ENCODE measurements around the gene OR4A15. TPM values are rescaled to one million over a fixed set of nuclear protein-coding genes. Genes with fewer than 3 reads are reported as not detected.

Gene OR4A15
- not detected for total RNA-seq
- polyA plus RNA-seq: not detected
- total RNA-seq: not detected

DNA sequence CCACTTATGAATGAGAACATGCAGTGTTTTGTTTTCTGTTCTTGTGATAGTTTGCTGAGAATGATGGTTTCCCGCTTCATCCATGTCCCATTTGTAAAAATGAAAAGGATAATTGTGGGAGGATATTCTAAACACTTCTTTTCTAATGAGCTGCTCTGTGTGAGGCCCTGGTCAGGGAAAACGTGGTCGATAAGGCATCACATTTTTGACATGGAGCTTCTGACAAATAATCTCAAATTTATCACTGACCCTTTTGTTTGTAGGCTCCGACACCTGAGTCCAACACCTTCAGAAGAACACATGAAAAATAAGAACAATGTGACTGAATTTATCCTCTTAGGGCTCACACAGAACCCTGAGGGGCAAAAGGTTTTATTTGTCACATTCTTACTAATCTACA, at the start of gene OR4A15:
Gene OR4A15 (plus strand): TSS at position 301 of the 400 bp plus-strand sequence. CDS start 0 bp downstream, at position 301.
- ChIA-PET CTCF (no interaction called here), POLR2A (no interaction called here)
- no peaks in the 10 kb centered on the region for H3K27me3 ChIP-seq (ENCODE audit: control insufficient read depth in 2 of 2, insufficient read depth in 2 of 2, low read length in 2 of 2)
- H3K27me3 Mint-ChIP-seq: no peaks in the 10 kb centered on the region
- H3K4me3 ChIP-seq (ENCODE audit: low read length): no peak within 1 kb of the TSS
- H3K4me3 Mint-ChIP-seq: no peak within 1 kb of the TSS
- no peaks in the 10 kb centered on the region for H3K36me3 Mint-ChIP-seq
- intact Hi-C loops (cut with micrococcal nuclease): no loop called here
- H3K9me3 ChIP-seq (ENCODE audit: control insufficient read depth in 2 of 3, low read length in 3 of 3): no peaks in the 10 kb centered on the region
- H3K9me3 Mint-ChIP-seq: peaks cover 6 to 44% (median 17%) of the 10 kb centered on the region in 11 donors
- H3K27ac ChIP-seq (ENCODE audit: low read depth, low read length): no peak within 1 kb of the TSS
- peaks cover 0 to 1% (median 0%) of the 10 kb centered on the region in 7 donors for H3K4me1 Mint-ChIP-seq
- no peaks in the 10 kb centered on the region for H3K4me1 ChIP-seq (ENCODE audit: control insufficient read depth in 2 of 2, insufficient read depth in 2 of 2, low read length in 2 of 2)
- DNase-seq (no peak), ATAC-seq (no peak)
- H3K36me3 ChIP-seq (ENCODE audit: control insufficient read depth in 2 of 3, insufficient read depth in 3 of 3, low read length in 3 of 3): no peaks in the 10 kb centered on the region
- H3K27ac Mint-ChIP-seq: no peak within 1 kb of the TSS

DNA sequence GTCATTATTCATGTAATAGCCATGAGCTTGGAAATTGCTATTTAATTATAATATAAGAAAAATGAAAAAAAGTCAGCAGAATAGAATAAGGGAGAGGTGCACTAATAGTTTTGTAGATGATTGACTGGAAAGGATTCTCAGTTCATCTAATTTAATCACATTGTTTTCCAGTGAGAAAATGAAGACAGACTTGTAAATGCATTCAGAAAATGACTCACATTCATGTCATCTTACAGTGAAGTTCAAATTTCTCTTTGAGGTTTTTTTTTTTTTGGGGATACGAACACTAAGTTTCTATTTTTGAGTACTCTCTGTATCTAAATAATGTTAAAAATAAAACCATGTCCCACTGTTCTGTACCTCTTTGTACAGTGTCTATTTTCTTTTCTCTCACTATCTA, 43.3 kb upstream of the OR4A15 start:
- POLR2A ChIA-PET: no interaction called here
- Mint-ChIP-seq H3K27ac (no peak overlapping the region), H3K36me3 (no peaks in the 10 kb centered on the region), H3K4me1 (no peaks in the 10 kb centered on the region), H3K4me3 (no peak overlapping the region), H3K27me3 (no peaks in the 10 kb centered on the region), H3K9me3 (peaks cover 0 to 37% (median 13%) of the 10 kb centered on the region in 11 donors)
- Histone ChIP-seq H3K27ac (ENCODE audit: low read depth, low read length) (no peak overlapping the region), H3K4me3 (ENCODE audit: low read length) (no peak overlapping the region), H3K9me3 (ENCODE audit: control insufficient read depth in 2 of 3, low read length in 3 of 3) (no peaks in the 10 kb centered on the region), H3K4me1 (ENCODE audit: control insufficient read depth in 2 of 2, insufficient read depth in 2 of 2, low read length in 2 of 2) (no peaks in the 10 kb centered on the region), H3K36me3 (ENCODE audit: control insufficient read depth in 2 of 3, insufficient read depth in 3 of 3, low read length in 3 of 3) (no peaks in the 10 kb centered on the region), H3K27me3 (ENCODE audit: control insufficient read depth in 2 of 2, insufficient read depth in 2 of 2, low read length in 2 of 2) (no peaks in the 10 kb centered on the region)
- DNase-seq (no peak), ATAC-seq (no peak)
- intact Hi-C loops (cut with micrococcal nuclease): no loop called here
- CTCF ChIA-PET: no interaction called here

DNA sequence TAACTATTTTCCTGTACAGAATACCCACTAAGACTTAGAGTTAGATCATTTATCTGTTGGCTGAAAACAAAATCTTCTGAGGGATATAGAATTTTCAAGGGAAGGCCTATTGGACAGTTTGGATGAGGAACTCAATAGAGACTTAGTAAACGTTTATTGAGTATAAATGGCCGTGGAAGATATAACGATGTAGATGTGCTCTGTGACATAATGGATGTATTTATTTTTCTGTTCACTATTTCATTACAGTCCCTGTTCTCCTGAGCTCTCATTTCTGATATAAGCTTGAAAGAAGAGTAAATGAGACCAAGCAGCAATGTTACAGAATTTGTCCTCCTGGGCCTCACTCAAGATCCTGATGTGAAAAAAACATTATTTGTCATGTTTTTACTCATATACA, 24.9 kb upstream of the OR4A15 start, which contains the start of gene OR4A16:
Gene OR4A16 (plus strand): TSS at position 301 of the 400 bp plus-strand sequence. CDS start 0 bp downstream, at position 301.
- intact Hi-C loops (cut with micrococcal nuclease): no loop called here
- Histone ChIP-seq H3K4me1 (ENCODE audit: control insufficient read depth in 2 of 2, insufficient read depth in 2 of 2, low read length in 2 of 2) (no peaks in the 10 kb centered on the region), H3K27me3 (ENCODE audit: control insufficient read depth in 2 of 2, insufficient read depth in 2 of 2, low read length in 2 of 2) (no peaks in the 10 kb centered on the region), H3K36me3 (ENCODE audit: control insufficient read depth in 2 of 3, insufficient read depth in 3 of 3, low read length in 3 of 3) (no peaks in the 10 kb centered on the region), H3K9me3 (ENCODE audit: control insufficient read depth in 2 of 3, low read length in 3 of 3) (peaks cover 0 to under 1% (median 0%) of the 10 kb centered on the region in 3 experiments), H3K4me3 (ENCODE audit: low read length) (no peak within 1 kb of the TSS), H3K27ac (ENCODE audit: low read depth, low read length) (no peak within 1 kb of the TSS)
- no peak for ATAC-seq
- Mint-ChIP-seq H3K4me1 (no peaks in the 10 kb centered on the region), H3K4me3 (no peak within 1 kb of the TSS), H3K27me3 (no peaks in the 10 kb centered on the region), H3K9me3 (peaks cover 5 to 32% (median 17%) of the 10 kb centered on the region in 11 donors), H3K36me3 (no peaks in the 10 kb centered on the region), H3K27ac (no peak within 1 kb of the TSS)
- ChIA-PET CTCF (no interaction called here), POLR2A (no interaction called here)
- DNase-seq: no peak

DNA sequence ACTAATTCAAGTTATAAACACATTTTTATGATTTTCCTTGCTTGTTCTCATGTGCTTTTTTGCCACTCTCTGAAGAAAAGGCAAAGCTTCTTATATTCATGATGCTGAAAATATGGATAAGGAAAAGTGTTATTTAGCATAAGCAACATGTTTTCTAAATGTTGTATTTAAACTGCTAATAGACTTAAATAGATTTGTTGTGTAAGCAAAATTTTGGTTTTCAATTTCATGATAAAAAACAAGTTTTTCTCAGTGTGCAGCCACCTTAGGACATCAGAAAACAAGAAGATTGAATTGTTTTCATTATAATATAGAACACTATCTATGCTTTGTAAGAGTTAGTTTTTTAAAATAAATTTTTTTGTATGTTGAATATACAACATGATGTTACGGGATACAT, 22.5 kb upstream of the OR4A15 start:
- no peak for ATAC-seq
- no peaks in the 10 kb centered on the region for H3K27me3 Mint-ChIP-seq
- Histone ChIP-seq H3K9me3 (ENCODE audit: control insufficient read depth in 2 of 3, low read length in 3 of 3) (peaks cover 0 to 4% (median 0%) of the 10 kb centered on the region in 3 experiments), H3K27me3 (ENCODE audit: control insufficient read depth in 2 of 2, insufficient read depth in 2 of 2, low read length in 2 of 2) (no peaks in the 10 kb centered on the region), H3K4me1 (ENCODE audit: control insufficient read depth in 2 of 2, insufficient read depth in 2 of 2, low read length in 2 of 2) (no peaks in the 10 kb centered on the region), H3K27ac (ENCODE audit: low read depth, low read length) (no peak overlapping the region), H3K36me3 (ENCODE audit: control insufficient read depth in 2 of 3, insufficient read depth in 3 of 3, low read length in 3 of 3) (no peaks in the 10 kb centered on the region), H3K4me3 (ENCODE audit: low read length) (no peak overlapping the region)
- H3K4me3 Mint-ChIP-seq: no peak overlapping the region
- no peak overlapping the region for H3K27ac Mint-ChIP-seq
- intact Hi-C loops (cut with micrococcal nuclease): no loop called here
- peaks cover 3 to 40% (median 21%) of the 10 kb centered on the region in 11 donors for H3K9me3 Mint-ChIP-seq
- no peak for DNase-seq
- no peaks in the 10 kb centered on the region for H3K36me3 Mint-ChIP-seq
- H3K4me1 Mint-ChIP-seq: no peaks in the 10 kb centered on the region
- POLR2A ChIA-PET: no interaction called here
- CTCF ChIA-PET: no interaction called here

DNA sequence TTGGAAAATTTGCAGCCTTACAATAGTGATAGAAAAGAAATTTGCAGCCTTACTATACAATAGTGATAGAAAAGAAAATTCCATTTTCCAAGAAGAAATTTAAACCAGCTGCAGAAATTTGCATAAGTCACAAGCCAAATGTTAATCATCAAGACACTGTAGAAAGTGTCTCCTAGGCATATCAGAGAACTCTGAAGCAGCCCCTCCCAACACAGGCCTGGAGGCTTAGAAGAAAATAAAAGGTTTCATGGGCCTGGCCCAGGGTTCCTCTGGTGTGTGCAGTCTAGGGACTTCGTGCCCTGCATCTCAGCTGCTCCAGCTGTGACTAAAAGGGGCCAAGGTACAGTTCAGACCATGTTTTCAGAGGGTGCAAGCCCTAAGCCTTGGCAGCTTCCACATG, 18.7 kb upstream of the OR4A15 start:
- Histone ChIP-seq H3K27me3 (ENCODE audit: control insufficient read depth in 2 of 2, insufficient read depth in 2 of 2, low read length in 2 of 2) (no peaks in the 10 kb centered on the region), H3K9me3 (ENCODE audit: control insufficient read depth in 2 of 3, low read length in 3 of 3) (peaks cover 0 to 4% (median 0%) of the 10 kb centered on the region in 3 experiments), H3K36me3 (ENCODE audit: control insufficient read depth in 2 of 3, insufficient read depth in 3 of 3, low read length in 3 of 3) (no peaks in the 10 kb centered on the region), H3K4me1 (ENCODE audit: control insufficient read depth in 2 of 2, insufficient read depth in 2 of 2, low read length in 2 of 2) (no peaks in the 10 kb centered on the region), H3K27ac (ENCODE audit: low read depth, low read length) (no peak overlapping the region), H3K4me3 (ENCODE audit: low read length) (no peak overlapping the region)
- Mint-ChIP-seq H3K4me3 (no peak overlapping the region), H3K27me3 (no peaks in the 10 kb centered on the region), H3K4me1 (no peaks in the 10 kb centered on the region), H3K27ac (no peak overlapping the region), H3K36me3 (no peaks in the 10 kb centered on the region), H3K9me3 (peaks cover 0 to 31% (median 14%) of the 10 kb centered on the region in 11 donors)
- intact Hi-C loops (cut with micrococcal nuclease): no loop called here
- ATAC-seq (no peak), DNase-seq (no peak)
- CTCF ChIA-PET: no interaction called here
- POLR2A ChIA-PET: no interaction called here

DNA sequence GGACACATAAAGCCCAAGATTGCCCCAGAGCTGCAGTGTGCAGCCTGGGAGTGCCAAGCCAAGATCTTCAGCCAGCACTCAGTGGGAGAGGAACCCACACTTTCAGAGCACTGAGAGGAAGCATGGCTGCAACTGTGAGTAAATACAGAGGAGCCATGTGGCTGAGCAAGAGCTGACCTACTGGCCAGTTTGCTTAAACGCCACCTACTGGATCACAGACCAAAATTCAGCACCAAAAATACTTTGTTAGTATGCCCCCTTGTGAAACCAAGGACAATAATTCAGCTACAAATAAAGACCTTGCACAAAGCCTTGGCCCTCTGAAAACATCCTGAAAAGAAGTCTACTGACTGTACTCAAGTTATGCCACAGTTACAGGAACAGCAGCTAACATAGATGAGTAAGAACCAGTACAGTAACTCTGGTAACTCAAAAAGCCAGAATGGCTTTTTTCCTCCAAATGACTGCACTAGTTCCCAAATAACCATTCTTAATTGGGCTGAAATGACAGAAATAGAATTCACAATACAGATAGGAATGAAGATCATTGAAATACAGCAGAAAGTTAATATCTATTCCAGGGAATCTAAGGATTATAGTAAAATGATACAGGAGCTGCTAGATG, 10.1 kb upstream of the OR4A15 start:
- DNase-seq (no peak), ATAC-seq (no peak)
- H3K4me3 Mint-ChIP-seq: no peak overlapping the region
- H3K4me1 Mint-ChIP-seq: no peaks in the 10 kb centered on the region
- H3K27me3 Mint-ChIP-seq: no peaks in the 10 kb centered on the region
- H3K27ac Mint-ChIP-seq: no peak overlapping the region
- ChIA-PET CTCF (no interaction called here), POLR2A (no interaction called here)
- no peak overlapping the region for H3K4me3 ChIP-seq (ENCODE audit: low read length)
- peaks cover 6 to 55% (median 20%) of the 10 kb centered on the region in 11 donors for H3K9me3 Mint-ChIP-seq
- H3K4me1 ChIP-seq (ENCODE audit: control insufficient read depth in 2 of 2, insufficient read depth in 2 of 2, low read length in 2 of 2): no peaks in the 10 kb centered on the region
- no peaks in the 10 kb centered on the region for H3K36me3 ChIP-seq (ENCODE audit: control insufficient read depth in 2 of 3, insufficient read depth in 3 of 3, low read length in 3 of 3)
- H3K9me3 ChIP-seq (ENCODE audit: control insufficient read depth in 2 of 3, low read length in 3 of 3): peaks cover 0 to 17% (median 0%) of the 10 kb centered on the region in 3 experiments
- H3K27me3 ChIP-seq (ENCODE audit: control insufficient read depth in 2 of 2, insufficient read depth in 2 of 2, low read length in 2 of 2): no peaks in the 10 kb centered on the region
- H3K27ac ChIP-seq (ENCODE audit: low read depth, low read length): no peak overlapping the region
- intact Hi-C loops (cut with micrococcal nuclease): no loop called here
- H3K36me3 Mint-ChIP-seq: no peaks in the 10 kb centered on the region

DNA sequence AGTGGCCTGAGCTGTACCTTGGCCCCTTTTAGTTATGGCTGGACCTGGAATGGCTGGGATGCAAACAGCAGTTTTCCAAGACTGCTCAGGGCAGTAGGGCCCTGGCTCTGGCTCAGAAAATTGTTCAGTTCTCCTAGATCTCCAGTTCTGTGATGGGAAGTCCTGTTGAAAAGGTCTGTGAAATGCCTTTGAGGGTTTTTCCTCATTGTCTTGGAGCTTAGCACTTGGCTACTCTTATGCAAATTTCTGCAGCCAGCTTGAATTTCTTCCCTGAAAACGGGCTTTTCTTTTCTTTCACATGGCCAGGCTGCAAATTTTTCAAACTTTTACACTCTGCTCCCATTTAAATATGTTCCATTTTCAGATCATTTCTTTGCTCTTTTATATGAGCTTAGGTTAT, 33.2 kb downstream of the OR4A15 start:
- Mint-ChIP-seq H3K27me3 (no peaks in the 10 kb centered on the region), H3K4me3 (no peak overlapping the region), H3K36me3 (peaks cover 0 to 3% (median 0%) of the 10 kb centered on the region in 5 donors), H3K9me3 (peaks cover 9 to 41% (median 30%) of the 10 kb centered on the region in 11 donors), H3K27ac (no peak overlapping the region), H3K4me1 (no peaks in the 10 kb centered on the region)
- DNase-seq (no peak), ATAC-seq (no peak)
- Histone ChIP-seq H3K36me3 (ENCODE audit: control insufficient read depth in 2 of 3, insufficient read depth in 3 of 3, low read length in 3 of 3) (no peaks in the 10 kb centered on the region), H3K4me1 (ENCODE audit: control insufficient read depth in 2 of 2, insufficient read depth in 2 of 2, low read length in 2 of 2) (no peaks in the 10 kb centered on the region), H3K9me3 (ENCODE audit: control insufficient read depth in 2 of 3, low read length in 3 of 3) (peaks cover 0 to 4% (median 0%) of the 10 kb centered on the region in 3 experiments), H3K27ac (ENCODE audit: low read depth, low read length) (no peak overlapping the region), H3K27me3 (ENCODE audit: control insufficient read depth in 2 of 2, insufficient read depth in 2 of 2, low read length in 2 of 2) (no peaks in the 10 kb centered on the region), H3K4me3 (ENCODE audit: low read length) (no peak overlapping the region)
- intact Hi-C loops (cut with micrococcal nuclease): no loop called here
- POLR2A ChIA-PET: no interaction called here
- CTCF ChIA-PET: no interaction called here

Measured in naive thymus-derived CD4-positive, alpha-beta T cell (primary cell).